Smooth muscle cell (in vitro differentiated cells): ENCODE results near the gene RNF151. TPM values are rescaled to one million over a fixed set of nuclear protein-coding genes. Genes with fewer than 3 reads are reported as not detected.
"Not testable (repeated sequence)": the region's sequence is repeated elsewhere in the genome, so short reads cannot be mapped to it uniquely, and the experiment has no call there.

Experiments
- DNase-seq: peaks from one replicate; lab custom pipeline; 2025; ENCODE audit not compliant: unreplicated experiment; lab: John Stamatoyannopoulos, UW
- H2AFZ ChIP-seq: fragments of 200-600 bp; sonication (generic); 2 replicates; pipeline ENCODE4 v1.6.0; 2016; ENCODE audit warnings: antibody characterized with exemption, low read depth, mild to moderate bottlenecking
- H3F3A ChIP-seq: fragments of 200-600 bp; sonication (generic); 2 replicates; pipeline ENCODE4 v1.6.0; 2017; ENCODE audit warnings: antibody characterized with exemption, low read depth
- H3K27ac ChIP-seq: fragments of 200-600 bp; sonication (generic); 2 replicates; pipeline ENCODE4 v1.5.1; 2016; ENCODE audit warnings: low read depth, mild to moderate bottlenecking
- H3K27me3 ChIP-seq: fragments of 200-600 bp; sonication (generic); 2 replicates; pipeline ENCODE4 v1.6.1; 2016; ENCODE audit warnings: low read depth, mild to moderate bottlenecking
- H3K36me3 ChIP-seq: fragments of 200-600 bp; sonication (generic); 2 replicates; pipeline ENCODE4 v1.5.1; 2016; ENCODE audit warnings: low read depth
- H3K4me1 ChIP-seq: fragments of 200-600 bp; sonication (generic); 2 replicates; pipeline ENCODE4 v1.5.1; 2016; ENCODE audit warnings: low read depth
- H3K4me2 ChIP-seq: fragments of 200-600 bp; sonication (generic); 2 replicates; pipeline ENCODE4 v1.6.0; 2016; ENCODE audit warnings: mild to moderate bottlenecking
- H3K4me3 ChIP-seq: fragments of 200-600 bp; sonication (generic); 2 replicates; pipeline ENCODE4 v1.5.1; 2016; ENCODE audit warnings: mild to moderate bottlenecking
- H3K79me2 ChIP-seq: fragments of 200-600 bp; sonication (generic); 2 replicates; pipeline ENCODE4 v1.6.0; 2016; ENCODE audit warnings: low read depth, mild to moderate bottlenecking
- H3K9ac ChIP-seq: fragments of 200-600 bp; sonication (generic); 2 replicates; pipeline ENCODE4 v1.6.0; 2016; ENCODE audit warnings: low read depth
- H3K9me3 ChIP-seq: fragments of 200-600 bp; sonication (generic); replicated peaks from 2 replicates; pipeline ENCODE4 v1.5.1; 2016; ENCODE audit warnings: low read depth
- H4K20me1 ChIP-seq: fragments of 200-600 bp; sonication (generic); 2 replicates; pipeline ENCODE4 v1.6.0; 2016; ENCODE audit warnings: low read depth
- WGBS: methylation state at CpG from one replicate; pipeline ENCODE4 v1.1.7; 2016; ENCODE audit warnings: low lambda C conversion rate; 5-methylcytosine and 5-hydroxymethylcytosine counted together
- polyA plus RNA-seq: library from polyadenylated mRNA; unstranded; fragments of >200 nt; fragmentation: Nextera tagmentation; extraction: Ambion mirVana; gene quantifications from 2 replicates; pipeline ENCODE4 v1.2.1, GENCODE V29; 2016
- total RNA-seq: library from RNA; depleted of rRNA; stranded (reverse); fragments of >200 nt; gene quantifications from 2 replicates; pipeline ENCODE4 v1.2.3, GENCODE V29; 2014
- TF ChIP-seq, protein P1 (sequence below): fragments of 200-600 bp; sonication (generic); IDR thresholded peaks from 2 replicates; pipeline ENCODE4 v1.5.1; 2017; ENCODE audit warnings: borderline replicate concordance, mild to moderate bottlenecking, antibody characterized with exemption; ENCODE audit not compliant: insufficient read depth, poor library complexity, severe bottlenecking

The RNF151 gene
- total and polyA plus RNA-seq, 2 experiments from 2014 or later: not detected

DNA sequence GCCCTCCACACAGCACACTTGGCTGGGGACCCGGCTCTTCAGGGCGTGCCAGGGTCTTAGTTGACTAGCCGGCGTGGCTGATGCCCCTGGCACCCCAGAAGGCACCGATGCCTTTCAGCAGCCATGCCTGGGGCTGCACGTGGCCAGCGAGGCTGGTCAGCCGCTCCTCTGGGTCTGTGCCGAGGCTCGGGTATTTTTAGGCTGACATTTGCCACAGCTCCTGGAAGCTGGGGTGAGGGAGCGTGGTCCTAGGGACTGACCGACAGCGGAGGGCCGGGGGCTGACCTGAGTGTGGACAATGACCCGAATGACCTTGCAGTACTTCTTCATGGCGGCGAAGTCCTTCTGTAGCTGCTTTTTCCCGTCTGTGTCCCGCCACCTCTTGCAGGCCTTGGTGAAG lies 16.1 kb upstream of the RNF151 start:
- Histone ChIP-seq H2AFZ (no peak overlapping the region), H3K4me3 (no peak overlapping the region), H3K4me2 (no peak overlapping the region), H3K9me3 (no peaks in the 10 kb centered on the region), H3K9ac (no peak overlapping the region), H3K36me3 (no peaks in the 10 kb centered on the region), H3K4me1 (no peaks in the 10 kb centered on the region), H3F3A (no peaks in the 10 kb centered on the region), H4K20me1 (no peaks in the 10 kb centered on the region), H3K27ac (no peak overlapping the region), H3K27me3 (no peaks in the 10 kb centered on the region), H3K79me2 (no peaks in the 10 kb centered on the region)
- TF ChIP-seq, protein P1, sequence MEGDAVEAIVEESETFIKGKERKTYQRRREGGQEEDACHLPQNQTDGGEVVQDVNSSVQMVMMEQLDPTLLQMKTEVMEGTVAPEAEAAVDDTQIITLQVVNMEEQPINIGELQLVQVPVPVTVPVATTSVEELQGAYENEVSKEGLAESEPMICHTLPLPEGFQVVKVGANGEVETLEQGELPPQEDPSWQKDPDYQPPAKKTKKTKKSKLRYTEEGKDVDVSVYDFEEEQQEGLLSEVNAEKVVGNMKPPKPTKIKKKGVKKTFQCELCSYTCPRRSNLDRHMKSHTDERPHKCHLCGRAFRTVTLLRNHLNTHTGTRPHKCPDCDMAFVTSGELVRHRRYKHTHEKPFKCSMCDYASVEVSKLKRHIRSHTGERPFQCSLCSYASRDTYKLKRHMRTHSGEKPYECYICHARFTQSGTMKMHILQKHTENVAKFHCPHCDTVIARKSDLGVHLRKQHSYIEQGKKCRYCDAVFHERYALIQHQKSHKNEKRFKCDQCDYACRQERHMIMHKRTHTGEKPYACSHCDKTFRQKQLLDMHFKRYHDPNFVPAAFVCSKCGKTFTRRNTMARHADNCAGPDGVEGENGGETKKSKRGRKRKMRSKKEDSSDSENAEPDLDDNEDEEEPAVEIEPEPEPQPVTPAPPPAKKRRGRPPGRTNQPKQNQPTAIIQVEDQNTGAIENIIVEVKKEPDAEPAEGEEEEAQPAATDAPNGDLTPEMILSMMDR: no peak
- WGBS: 89% methylated on average over 19 of the region's 19 CpGs
- no peak for DNase-seq

DNA sequence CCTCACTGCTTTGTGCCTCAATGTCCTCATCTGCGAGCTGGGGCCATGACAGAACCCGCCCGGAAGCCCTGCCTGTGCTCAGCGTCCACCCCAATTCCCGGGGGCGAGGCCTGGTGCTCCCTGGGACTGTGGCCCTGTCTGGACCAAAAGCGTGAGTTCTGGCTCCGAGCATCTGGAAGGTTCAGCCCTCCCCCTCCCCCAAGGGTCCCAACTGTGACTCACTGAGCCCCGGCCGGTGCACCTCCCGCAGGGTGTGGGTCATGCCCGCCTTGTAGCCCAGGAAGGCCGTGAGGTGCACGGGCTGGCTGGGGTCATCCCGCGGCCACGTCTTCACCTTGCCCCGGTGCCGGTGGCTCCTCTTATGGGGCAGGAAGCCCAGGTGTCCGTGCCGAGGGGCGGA lies 12.9 kb upstream of the RNF151 start:
- H3K4me2 ChIP-seq: no peak overlapping the region
- 97% methylated on average over 22 of the region's 22 CpGs for WGBS
- DNase-seq: no peak

DNA sequence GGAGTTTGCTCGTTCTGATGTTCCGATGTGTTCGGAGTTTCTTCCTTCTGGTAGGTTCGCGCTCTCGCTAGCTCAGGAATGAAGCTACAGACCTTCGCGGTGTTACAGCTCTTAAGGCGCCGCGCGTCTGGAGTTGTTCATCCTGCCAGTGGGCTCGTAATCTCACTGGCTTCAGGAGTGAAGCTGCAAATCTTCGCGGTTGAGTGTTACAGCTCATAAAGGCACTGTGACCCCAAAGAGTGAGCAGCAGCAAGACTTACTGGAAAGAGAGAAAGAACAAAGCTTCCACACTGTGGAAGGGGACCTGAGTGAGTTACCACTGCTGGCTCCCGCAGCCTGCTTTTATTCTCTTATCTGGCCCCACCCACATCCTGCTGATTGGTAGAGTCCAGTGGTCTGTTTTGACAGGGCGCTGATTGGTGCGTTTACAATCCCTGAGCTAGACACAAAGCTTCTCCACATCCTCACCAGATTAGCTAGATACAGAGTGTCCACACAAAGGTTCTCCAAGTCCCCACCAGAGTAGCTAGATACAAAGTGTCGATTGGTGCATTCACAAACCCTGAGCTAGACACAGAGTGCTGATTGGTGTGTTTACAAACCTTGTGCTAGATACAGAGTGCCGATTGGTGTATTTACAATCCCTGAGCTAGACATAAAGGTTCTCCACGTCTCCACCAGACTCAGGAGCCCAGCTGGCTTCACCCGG lies 9.1 kb upstream of the RNF151 start:
- H3K4me3 ChIP-seq, H3K4me2 ChIP-seq, H3K4me1 ChIP-seq, H3K27ac ChIP-seq, DNase-seq, H3K27me3 ChIP-seq, H3K9me3 ChIP-seq, H3K9ac ChIP-seq, H2AFZ ChIP-seq, H3K36me3 ChIP-seq: not testable (repeated sequence)
- WGBS: 95% methylated on average over 21 of the region's 22 CpGs
- H4K20me1 ChIP-seq: peaks cover 18% of the 10 kb centered on the region
- peaks cover 19% of the 10 kb centered on the region for H3F3A ChIP-seq
- peaks cover 13% of the 10 kb centered on the region for H3K79me2 ChIP-seq

More for the DNA sequence above, 12.9 kb upstream of the RNF151 start:
- Histone ChIP-seq H3K27ac (no peak overlapping the region), H3F3A (no peaks in the 10 kb centered on the region), H3K9me3 (no peaks in the 10 kb centered on the region), H2AFZ (no peak overlapping the region), H3K9ac (no peak overlapping the region), H3K4me3 (no peak overlapping the region), H3K27me3 (no peaks in the 10 kb centered on the region), H3K4me1 (no peaks in the 10 kb centered on the region), H3K79me2 (no peaks in the 10 kb centered on the region), H3K36me3 (no peaks in the 10 kb centered on the region), H4K20me1 (no peaks in the 10 kb centered on the region)
- TF ChIP-seq, protein P1: no peak

GRCh38 chr16:1958143-1958491 lies 8.5 kb upstream of the RNF151 start:
- H4K20me1 ChIP-seq: peaks cover 23% of the 10 kb centered on the region
- H3K4me1 ChIP-seq, H3K9me3 ChIP-seq, DNase-seq, H3K9ac ChIP-seq, H3K27me3 ChIP-seq, H3K27ac ChIP-seq, H3K36me3 ChIP-seq, H3K4me3 ChIP-seq, H2AFZ ChIP-seq, H3K4me2 ChIP-seq: not testable (repeated sequence)
- WGBS: 96% methylated on average over 20 of the region's 30 CpGs
- peaks cover 18% of the 10 kb centered on the region for H3K79me2 ChIP-seq
- peaks cover 24% of the 10 kb centered on the region for H3F3A ChIP-seq
